ENCODE results near the gene HDAC6.
"Not testable (repeated sequence)": the region's sequence is repeated elsewhere in the genome, so short reads cannot be mapped to it uniquely, and the experiment has no call there.

Gene HDAC6

DNA sequence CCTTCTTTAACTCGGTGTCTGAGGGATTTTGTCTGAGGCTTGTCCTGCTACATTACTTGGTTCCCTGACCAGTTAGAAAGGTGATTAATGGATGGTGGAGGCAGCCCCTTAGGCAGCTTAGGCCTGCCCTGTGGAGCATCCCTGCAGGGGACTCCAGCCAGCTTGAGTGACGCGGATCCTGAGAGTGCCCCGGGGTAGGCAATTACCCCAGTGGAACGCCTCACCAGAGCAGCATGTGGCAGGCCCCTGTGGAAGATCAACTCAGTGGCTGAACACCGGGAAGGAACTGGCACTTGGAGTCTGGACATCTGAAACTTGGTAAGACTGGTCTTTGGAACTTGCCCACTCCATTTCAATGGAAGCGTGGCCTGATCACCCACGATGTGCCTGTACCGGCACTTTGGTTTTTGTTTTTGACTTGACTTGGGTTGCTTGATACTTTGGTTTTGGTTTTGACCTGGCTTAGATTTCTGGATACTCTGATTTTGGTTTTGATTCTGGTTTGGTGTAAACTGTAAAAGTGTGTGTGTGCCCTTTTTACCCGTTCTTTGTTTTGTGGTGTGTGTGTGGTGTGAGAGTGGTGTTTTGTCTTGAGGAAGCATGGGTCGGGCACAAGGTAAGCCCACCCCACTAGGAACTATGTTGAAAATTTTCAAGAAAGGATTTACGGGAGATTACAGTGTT lies 52.4 kb downstream of the HDAC6 start:
- DNase-seq (ENCODE audit: low read depth, low spot score); H3K4me3 ChIP-seq (ENCODE audit: low read length): not testable (repeated sequence)

DNA sequence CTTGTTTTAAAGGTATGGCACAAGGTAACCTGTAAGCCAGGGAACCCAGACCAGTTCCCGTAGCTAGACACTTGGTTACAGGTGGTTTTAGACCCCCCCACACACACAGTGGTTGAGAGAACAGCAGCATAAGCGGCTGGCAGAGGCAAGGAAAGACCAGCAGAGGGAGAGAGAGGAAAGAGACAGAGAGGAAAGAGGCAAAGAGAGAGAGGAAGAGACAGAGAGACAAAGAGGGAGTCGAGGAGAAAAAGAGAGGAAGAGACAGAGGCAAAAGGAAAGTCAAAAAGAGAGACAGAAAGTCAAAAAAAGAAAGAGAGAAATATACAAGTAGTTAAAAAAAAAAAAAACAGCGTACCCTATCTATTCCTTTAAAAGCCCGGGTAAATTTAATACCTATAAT lies 53.0 kb downstream of the HDAC6 start:
- H3K4me3 ChIP-seq (ENCODE audit: low read length), result no peak overlapping the region
- no peak for DNase-seq (ENCODE audit: low read depth, low spot score)

DNA sequence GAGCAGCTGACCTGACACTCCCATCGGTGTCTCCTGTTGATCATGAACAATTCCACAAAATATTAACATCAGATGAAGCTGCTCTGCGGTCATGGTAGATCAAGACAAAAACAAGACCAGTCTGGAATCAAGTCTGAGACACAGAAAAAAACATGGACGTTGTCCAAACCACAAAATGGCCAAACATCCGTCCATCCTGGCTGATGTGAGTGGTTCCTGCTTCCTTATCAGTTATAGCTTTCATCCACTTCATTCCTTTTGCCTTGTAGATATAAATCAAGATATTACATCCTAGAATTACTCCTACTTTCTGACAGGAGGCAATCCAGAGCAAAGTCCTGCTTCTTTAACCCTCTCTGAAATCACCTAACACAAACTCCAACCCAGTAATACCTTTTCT lies 62.3 kb downstream of the HDAC6 start:
- no peak for DNase-seq (ENCODE audit: low read depth, low spot score)

DNA sequence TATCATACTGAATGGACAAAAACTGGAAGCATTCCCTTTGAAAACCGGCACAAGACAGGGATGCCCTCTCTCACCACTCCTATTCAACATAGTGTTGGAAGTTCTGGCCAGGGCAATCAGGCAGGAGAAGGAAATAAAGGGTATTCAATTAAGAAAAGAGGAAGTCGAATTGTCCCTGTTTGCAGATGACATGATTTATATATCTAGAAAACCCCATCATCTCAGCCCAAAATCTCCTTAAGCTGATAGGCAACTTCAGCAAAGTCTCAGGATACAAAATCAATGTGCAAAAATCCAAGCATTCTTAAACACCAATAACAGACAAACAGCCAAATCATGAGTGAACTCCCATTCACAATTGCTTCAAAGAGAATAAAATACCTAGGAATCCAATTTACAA lies 70.2 kb downstream of the HDAC6 start:
- DNase-seq (ENCODE audit: low read depth, low spot score); H3K4me3 ChIP-seq (ENCODE audit: low read length): not testable (repeated sequence)

More for the DNA sequence above, 62.3 kb downstream of the HDAC6 start:
- no peak overlapping the region for H3K4me3 ChIP-seq (ENCODE audit: low read length)

All from Jurkat, Clone E6-1 (cell line).